Skeletal muscle cell (primary cell): ENCODE results near the gene SOAT2.

Source experiments
- DNase-seq: peaks from one replicate; pipeline ENCODE4 v3.0.0-alpha.2; 2010; ENCODE audit warnings: low read depth
- H3K4me3 ChIP-seq: 2 replicates; pipeline ENCODE4 v1.5.1; 2011; ENCODE audit warnings: low read depth, mild to moderate bottlenecking, control low read depth, low read length, moderate library complexity

The SOAT2 gene

DNA sequence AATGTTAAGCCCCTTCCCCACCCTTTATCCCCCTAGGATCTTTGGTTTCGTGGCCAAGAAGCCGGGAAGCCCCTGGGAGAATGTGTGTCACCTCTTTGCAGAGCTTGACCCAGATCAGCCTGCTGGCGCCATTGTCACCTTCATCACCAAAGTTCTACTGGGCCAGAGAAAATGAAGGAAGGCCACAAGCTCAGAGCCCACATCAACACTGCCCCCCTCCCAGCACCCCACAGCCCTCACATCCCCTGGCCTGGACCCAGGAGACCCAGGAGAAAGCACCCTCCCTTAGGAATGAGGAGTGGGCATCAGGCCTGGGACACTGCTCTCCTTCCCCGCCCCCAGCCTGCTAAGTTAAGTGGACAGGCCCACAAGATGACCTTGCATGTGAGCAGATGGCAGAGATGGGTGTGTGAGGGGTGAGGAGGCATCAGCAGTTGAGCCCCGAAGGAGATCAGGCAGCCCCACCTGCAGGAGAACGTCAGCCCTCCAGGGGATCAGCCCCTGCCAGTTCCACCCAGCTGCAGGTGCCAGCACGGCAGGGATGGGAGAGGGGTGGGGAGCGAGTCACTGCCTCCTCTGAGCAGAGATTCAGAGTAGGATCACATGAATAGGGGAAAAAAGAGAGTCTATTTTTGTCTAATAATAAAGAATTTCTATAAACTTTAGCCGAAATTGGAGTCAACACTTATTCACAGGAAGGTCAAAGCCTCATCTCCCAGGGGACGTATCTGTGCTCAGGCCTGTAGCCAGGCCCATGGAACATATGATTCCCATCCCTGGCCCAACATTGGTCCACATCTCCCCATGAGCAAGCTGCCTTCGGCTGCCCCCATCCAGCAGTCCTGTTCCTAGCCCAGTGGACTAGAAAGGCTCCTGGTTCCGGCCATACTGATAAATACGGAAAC, 39.3 kb upstream of the SOAT2 start:
- no peak overlapping the region for H3K4me3 ChIP-seq
- peak; percentile 91 for DNase-seq

DNA sequence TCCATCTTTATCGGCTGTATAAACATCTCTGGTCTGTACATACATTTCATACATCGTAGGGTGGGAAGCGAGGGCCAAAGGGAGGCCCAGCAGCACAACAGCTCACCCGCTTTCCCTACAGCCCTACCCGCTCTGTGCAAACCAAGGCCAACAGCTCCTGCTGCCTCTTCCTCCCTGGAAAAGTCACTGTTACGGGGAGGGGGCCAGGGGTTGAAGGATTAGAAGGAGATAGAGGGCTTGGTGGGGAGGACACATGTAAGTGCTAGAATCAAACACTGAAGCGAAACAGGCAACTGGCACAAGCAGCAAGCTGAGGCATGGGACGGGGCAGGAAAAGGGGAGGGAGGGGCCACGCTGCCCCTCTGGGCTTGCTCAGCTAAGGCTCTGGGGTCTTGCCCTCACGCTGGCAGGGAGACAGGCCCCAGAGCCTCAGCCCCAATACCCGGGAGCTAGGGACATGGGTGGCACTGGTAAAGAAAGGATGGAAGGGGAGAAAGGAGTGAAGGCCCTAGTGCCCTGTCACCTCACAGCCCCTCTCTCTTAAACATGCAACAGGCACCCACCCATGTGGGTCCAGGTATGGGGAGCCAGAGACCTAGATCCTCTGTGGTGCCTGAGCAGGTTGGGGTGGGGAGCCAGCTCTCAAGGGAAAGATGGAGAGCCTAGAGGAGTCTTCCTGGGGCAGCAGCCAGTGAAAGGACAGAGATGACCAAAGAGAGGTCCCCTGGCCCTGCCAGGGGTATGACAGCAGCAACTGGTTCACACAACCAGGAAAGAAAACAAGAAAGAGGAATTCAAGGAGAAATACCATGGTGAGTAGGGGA, 38.5 kb upstream of the SOAT2 start:
- H3K4me3 ChIP-seq, result no peak overlapping the region
- DNase-seq, result no peak

DNA sequence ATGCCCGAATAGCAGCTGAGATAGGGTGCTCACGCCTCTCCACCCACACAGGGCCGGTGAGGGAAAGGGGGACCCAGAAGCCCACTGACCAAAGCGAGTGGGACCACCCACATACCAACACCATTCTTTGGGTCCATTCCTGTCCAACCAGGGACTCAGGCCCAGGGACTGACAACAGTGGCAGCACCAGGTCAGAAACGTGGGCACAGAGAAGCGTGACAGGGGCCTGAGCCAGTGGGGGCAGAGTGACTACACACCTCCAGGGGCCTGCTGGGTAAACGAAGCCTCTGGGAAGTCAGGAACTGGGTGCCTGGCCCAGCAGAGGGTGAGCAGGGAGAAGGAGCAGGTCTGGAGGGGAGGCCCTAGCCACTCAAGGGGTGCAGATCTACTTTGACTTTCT, 37.8 kb upstream of the SOAT2 start:
- no peak overlapping the region for H3K4me3 ChIP-seq
- no peak for DNase-seq

DNA sequence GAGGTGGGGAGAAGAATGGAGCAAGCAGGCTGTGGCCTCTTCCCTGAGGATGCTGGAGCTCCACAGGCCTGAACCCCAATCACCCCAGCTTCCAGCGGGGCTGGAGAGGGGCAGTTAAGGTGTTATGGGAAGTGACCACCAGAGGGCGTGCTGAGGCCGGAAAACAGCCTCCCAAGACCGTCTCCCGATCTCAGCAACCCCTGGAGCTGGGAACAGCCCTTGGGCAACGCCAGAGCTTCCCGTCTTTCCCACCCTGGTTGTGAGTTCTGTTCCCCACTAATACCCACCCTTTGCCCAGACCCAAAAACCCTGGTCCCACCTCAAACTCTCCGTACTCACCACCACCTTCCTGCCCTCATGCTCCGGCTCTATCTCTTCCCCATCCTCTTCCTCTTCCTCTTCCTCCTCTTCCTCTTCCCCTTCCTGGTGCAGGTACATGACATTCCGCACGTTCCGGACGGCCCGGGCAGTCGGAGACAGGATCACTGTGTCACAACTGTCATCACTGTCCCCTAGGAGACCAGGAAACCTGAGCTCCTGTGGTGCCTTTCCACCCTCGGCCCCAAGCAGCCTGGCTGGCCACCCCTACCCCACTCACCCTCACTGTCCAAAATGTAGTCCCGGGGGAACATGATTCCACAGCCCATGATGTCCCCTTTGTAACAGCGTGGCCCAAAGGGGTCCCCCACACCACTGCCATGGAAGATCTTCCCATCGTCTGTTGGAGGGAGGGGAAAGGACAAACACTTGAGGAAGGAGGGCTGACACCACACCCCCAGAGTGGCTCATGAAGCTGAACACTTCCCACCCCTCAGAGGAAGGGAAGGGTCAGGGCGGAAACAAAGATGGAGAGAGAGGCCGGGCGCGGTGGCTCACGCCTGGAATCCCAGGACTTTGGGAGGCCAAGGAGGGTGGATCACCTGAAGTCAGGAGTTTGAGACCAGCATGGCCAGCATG, 37.0 kb upstream of the SOAT2 start:
- no peak overlapping the region for H3K4me3 ChIP-seq
- no peak for DNase-seq

DNA sequence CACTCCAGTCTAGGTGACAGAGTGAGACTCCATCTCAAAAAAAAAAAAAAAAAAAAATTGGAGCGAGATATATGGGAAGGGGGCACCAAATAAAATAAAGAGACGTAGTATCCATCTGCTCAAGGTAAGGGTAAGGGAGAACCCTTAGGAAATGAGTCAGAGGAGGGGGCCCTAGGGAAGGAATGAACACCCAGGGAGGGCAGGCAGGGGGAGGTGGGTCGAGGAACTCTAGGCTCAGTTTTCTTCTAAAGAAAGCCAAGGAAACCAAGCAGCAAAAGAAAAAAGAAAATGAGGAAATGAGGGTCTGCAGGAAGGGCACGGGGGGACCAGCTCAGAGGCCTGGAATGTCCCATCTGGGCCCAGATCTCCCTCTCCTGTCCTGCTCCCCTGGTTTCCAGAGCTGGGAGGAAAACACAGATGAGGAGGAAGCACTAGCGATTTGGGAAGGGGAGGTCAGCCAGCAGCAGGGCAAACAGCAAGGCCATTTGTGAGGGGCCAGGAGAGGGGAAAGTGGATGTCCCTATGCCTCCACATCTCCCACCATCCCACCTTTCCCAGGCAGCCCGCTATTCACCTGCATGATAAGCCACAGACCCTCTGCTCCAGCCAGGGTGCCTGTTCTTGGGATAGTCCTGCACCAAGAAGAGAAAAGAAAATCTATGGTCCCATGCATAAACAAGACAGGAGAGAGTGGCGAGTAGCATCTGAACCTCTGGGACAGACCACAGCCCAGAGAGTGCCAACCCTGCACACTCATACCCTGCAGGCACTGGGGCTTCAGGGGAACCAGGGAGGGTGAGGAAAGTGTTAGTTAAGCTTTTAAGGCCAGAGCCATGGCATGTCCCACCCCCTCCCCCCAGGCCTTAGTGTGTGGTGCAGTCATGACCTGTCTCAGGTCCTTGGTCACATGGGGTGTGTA, 36.0 kb upstream of the SOAT2 start:
- H3K4me3 ChIP-seq, result no peak overlapping the region
- DNase-seq, result no peak

DNA sequence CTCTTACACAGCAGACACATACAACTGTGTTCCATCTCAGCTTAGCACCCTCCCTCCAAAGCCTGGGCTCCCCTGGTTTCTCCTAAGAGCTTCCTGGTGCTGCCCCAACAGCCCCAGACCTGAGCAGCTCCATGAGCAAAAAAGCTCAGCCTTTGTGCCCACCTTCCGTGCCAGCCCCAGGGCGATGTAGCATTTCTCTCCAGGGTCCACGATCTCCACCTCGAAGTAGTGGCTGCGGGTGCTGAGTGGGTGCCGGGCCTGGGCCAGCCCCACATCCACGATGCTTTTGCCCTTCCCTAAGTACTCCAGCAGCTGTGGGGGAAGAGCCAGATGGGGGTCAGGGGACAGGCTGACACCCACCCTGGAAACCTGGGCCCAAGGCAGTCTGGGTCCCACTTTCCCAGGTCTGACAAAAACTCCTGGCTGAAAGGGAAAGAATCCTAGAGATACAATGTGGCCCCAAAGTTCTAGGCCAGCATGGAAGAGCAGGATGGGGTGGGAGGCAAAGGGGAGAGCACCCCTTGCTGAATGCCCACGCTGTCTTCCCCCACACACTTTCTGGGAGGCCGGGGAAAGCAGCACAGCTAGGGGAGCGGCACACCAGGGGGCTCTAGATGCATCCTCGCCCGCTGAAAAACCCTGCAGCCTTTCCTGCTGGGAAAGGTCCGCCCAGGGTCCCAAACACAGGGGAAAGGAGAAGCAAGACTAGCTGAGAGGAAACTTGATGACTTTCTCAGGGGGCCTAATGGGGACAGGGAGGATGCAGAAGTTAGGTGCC, 35.1 kb upstream of the SOAT2 start:
- no peak overlapping the region for H3K4me3 ChIP-seq
- no peak for DNase-seq

DNA sequence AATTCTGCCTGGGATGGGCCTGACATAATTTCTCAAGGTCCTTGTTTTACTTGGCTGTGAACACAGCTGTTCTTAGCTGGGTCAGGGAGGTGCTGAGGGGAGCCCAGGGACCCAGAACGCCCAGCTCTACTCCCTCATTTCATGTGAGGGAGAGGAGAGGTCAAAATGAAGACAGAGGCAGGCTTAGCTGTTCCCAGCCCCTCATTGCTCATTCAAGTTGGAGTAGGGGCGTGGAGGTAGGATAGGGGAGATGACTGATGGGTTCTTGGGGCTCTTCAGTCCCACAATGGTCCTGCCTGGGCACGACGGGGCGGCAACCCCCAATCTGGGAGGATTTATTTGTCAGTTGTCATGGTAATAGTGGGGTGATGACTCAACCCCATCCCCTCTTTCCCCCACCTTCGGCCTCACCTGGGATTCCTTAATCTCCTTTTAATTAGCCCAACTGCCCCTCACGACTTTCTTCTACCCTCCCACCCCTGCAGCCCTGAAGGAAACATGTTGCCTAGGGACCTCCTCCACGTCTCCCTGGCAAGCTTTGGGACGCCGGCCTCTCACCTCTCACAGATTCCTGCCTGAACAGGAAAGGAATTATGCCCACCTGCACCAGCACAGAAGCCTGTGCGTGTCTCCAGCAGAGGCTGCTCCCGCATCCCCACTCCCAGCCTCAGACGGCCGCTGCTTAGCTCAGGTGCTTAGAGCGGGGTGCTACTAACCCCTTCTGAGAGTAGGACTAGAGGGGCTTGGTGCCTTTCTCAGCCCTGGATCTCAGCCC, 34.3 kb upstream of the SOAT2 start:
- DNase-seq, result no peak
- H3K4me3 ChIP-seq, result no peak overlapping the region

DNA sequence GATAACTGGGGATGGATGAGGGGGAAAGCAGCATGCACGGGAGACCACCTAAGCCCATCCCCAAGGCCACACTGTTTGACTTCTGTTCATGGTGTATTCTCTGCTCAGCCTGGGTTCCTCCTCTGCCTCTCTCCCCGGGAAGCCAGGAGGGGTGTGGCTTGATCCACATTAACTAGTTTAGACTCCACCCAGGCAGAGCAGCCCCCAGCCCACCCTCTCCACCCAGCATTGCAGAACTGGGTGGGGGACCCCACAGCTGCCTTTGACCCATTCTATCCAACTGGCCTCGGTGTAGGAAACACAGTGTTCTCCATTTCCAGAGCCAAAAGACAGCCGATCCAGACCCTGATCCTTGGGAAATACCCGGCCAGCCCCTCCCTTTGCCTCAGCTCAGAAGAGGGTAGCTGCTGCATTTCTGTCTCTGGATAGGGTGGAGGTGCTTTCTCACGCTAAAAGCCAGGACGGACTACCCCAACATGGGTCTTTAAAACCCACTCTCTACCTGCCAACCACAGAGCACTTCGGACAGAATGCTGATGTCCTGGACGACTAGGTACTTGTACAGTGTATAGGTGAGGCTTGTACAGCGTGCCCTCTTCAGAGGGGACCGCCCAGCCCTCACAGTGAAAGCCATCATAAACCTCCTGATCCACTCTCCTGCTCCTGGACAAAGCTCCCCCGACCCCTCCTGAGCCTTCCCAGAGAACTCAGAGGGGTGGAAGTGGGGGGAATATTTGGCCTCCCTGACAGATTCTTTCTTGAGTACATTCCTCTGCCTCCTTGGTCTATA, 33.5 kb upstream of the SOAT2 start:
- no peak for DNase-seq
- no peak overlapping the region for H3K4me3 ChIP-seq

DNA sequence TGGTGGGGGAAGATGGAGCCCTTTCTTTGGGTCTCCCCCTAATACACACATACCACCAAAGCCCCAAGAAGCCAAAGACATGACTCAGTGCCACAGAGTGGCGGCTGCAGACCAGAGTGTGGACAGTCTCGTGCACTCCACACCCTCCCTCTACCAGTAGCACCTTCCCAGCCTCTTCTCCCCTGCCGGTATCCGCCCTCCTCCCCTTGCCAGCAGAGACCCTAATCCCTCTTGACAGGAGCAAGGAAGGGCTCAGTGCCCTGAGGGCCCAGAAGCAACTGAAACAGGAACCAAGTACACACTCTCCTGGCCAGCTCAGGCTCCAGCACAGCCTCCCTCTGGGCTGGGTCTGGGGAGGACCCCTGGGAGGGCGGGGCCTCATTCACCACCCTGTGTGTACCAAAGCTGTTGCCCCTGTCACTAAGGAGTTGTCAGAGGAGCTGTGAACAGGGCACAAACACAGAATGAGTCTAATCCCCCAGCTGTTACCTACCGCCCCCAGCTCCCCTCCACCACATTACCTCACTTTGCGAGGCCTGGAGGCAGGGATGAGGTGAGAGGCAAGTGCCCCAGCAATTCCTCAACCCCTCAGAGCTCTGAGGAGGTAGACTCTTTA, 32.3 kb upstream of the SOAT2 start:
- no peak for DNase-seq
- H3K4me3 ChIP-seq, result no peak overlapping the region

DNA sequence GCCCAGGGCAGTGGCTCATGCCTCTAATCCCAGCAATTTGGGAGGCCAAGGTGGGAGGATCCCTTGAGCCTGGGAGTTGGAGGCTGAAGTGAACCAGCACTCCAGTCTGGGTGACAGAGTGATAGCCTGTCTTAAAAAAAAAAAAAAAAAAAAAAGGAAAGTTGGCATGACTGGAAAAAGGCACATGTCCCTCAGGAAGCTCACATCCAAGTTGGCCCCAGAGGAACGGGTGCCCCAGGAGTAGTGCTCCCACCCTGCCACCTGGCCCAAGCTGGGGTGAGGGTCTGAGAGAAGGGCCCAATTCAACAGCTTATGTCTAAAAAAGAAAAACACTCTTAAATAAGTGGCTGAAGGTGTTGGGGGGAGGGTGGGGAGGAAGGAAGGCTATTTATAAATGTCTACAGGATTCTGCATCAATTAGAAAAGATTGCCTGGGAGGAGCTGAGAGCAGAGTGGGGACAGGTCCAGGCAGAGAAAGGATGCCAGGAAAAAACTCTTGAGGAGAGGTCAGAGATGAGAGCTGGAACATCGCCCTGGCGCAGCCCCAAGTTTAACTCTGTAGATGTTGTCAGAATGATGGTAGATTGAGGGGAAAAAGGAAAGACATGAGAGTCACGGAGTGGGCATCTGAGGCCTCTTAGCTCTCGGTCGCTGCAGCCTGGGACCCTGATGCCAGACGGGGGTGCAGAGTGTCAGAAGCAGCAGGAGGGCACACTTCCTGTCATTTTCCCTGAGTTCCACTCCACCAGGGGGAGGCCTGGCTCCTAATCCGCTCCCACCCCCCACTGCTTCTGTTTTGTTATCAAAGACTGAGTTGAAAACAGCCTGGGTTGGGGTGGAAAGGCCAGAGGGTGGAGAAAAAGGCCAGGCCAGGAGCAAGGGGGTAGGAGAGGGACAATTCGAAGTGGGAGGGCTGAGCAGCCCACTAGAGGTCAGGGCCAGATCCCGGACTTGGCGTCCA, 31.4 kb upstream of the SOAT2 start:
- DNase-seq, result no peak
- H3K4me3 ChIP-seq, result no peak overlapping the region

DNA sequence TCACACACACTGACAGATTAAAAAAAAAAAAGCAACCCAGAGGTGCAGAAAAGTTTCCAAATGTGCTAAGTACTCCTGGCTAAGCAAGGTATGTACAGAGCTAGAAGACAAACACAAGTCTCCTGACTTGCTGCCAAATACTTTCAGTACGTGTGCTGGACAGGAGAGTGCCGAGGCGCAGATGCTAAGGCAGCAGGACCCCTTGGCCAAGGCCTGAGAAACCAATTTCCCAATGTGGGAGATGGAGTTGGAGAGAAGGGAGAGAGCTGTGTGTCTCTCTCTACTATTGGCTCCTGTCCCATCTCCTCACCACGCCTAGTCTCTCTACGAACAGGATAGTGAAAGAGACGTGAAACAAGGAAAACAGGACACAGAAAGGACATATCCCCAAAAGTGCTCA, 29.4 kb upstream of the SOAT2 start:
- H3K4me3 ChIP-seq, result no peak overlapping the region
- no peak for DNase-seq

DNA sequence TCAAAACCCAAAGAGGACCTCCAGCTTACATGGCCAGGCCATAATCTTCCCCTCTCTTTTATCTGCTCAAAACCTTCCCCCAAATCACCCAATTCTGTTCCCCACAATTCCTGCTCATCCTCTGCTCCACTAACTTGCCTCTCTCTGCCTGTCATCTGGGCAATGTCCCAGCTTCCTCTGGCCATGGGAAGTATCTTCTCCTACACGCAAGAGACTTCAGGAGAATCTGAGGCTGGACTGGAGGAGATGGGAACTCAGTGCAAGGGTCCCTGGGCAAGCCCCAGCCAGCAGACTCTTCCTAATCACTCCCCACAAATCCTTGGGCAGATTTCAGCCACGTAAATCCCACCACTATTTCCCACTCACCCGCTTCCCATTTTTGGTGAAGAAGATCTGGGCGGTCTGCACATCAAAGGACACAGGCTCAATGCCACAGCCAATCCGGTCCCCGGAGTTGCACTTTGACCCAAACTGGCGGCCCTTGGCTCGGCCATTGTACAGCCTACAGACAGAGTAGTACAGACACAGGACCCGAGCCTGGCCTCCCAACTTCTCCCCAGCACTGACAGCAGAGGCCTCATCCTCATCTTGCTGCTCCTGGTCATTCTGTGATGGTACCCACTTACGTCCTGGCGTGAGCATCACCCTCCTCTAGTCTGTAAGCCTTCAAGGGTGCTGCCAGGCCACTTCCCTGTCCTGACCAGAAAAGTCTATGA, 28.8 kb upstream of the SOAT2 start:
- no peak overlapping the region for H3K4me3 ChIP-seq
- no peak for DNase-seq

DNA sequence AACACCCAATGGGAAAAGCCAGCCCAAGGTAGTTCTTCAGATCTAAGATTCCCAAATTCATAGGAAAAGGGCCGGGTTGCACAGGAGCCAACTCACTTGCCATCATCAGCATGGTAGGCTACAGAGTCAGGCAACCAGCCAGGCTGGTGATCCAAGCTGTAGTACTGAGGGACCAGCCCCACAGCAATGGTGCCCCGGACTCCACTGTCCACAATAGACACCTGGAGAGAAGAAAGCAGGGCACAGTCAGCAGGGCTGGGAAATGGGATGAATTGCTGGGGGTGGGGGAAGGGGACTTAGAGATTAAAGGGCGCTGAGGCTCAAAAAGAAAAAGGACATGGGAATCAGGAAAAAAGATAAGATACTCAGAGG, 28.3 kb upstream of the SOAT2 start:
- no peak overlapping the region for H3K4me3 ChIP-seq
- no peak for DNase-seq

DNA sequence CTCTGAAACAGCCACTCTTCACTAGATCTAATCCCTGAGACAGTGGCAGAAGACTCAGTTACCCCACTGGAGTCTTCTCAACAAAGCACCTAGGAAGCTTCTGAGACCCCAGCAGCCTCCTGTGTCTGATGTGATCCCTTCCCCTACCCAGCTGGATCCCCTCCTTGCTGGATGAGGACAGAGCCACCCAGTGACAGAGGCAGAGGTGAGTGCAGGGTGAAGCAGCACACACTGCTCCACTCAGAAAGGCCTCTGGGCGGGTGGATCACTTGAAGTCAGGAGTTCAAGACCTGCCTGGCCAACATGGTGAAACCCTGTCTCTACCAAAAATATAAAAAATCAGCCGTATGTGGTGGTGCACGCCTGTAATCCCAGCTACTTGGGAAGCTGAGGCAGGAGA, 26.8 kb upstream of the SOAT2 start:
- DNase-seq, result no peak

More for the DNA sequence above, 26.8 kb upstream of the SOAT2 start:
- H3K4me3 ChIP-seq, result no peak overlapping the region
